ENCODE data around the gene RPTOR.
A peak's percentile ranks its signal among the peaks of the same experiment; 100 is the strongest.
"Not testable (repeated sequence)": the region's sequence is repeated elsewhere in the genome, so short reads cannot be mapped to it uniquely, and the experiment has no call there.

RPTOR gene

GRCh38 chr17:80544655-80545498 is at the start of gene RPTOR:
Gene RPTOR (plus strand): TSS chr17:80544838. CDS start chr17:80545630, 792 bp downstream.
- FAIRE-seq, result peak; percentile 43

- no peak for FAIRE-seq
Observed at GRCh38 chr17:80497726-80498241, 46.9 kb upstream of the RPTOR start.

GRCh38 chr17:80498242-80498919 is 46.3 kb upstream of the RPTOR start:
- peak; percentile 23 for FAIRE-seq

- no peak for FAIRE-seq
Observed at GRCh38 chr17:80498920-80499410, 45.7 kb upstream of the RPTOR start.

- no peak for FAIRE-seq
Observed at GRCh38 chr17:80499560-80499959, 45.1 kb upstream of the RPTOR start.

GRCh38 chr17:80499961-80500665 is 44.5 kb upstream of the RPTOR start:
- FAIRE-seq, result no peak

GRCh38 chr17:80501741-80502577 is 42.7 kb upstream of the RPTOR start:
- no peak for FAIRE-seq

- no peak for FAIRE-seq
Observed at GRCh38 chr17:80502578-80502877, 42.1 kb upstream of the RPTOR start.

GRCh38 chr17:80503031-80503430 is 41.6 kb upstream of the RPTOR start:
- no peak for FAIRE-seq

- FAIRE-seq, result no peak
Observed at GRCh38 chr17:80503921-80504320, 40.7 kb upstream of the RPTOR start.

GRCh38 chr17:80504686-80505413 is 39.8 kb upstream of the RPTOR start:
- FAIRE-seq, result no peak

GRCh38 chr17:80507177-80507576 is 37.5 kb upstream of the RPTOR start:
- FAIRE-seq, result not testable (repeated sequence)

- FAIRE-seq, result no peak
Observed at GRCh38 chr17:80507965-80508364, 36.7 kb upstream of the RPTOR start.

GRCh38 chr17:80509311-80509710 is 35.3 kb upstream of the RPTOR start:
- no peak for FAIRE-seq

- FAIRE-seq, result no peak
Observed at GRCh38 chr17:80510132-80510531, 34.5 kb upstream of the RPTOR start.

- no peak for FAIRE-seq
Observed at GRCh38 chr17:80510772-80511171, 33.9 kb upstream of the RPTOR start.

- FAIRE-seq, result no peak
Observed at GRCh38 chr17:80511222-80512180, 33.1 kb upstream of the RPTOR start.

GRCh38 chr17:80512233-80512632 is 32.4 kb upstream of the RPTOR start:
- no peak for FAIRE-seq

GRCh38 chr17:80513201-80513600 is 31.4 kb upstream of the RPTOR start:
- no peak for FAIRE-seq

GRCh38 chr17:80513892-80514291 is 30.7 kb upstream of the RPTOR start:
- no peak for FAIRE-seq

Data from endometrium (tissue), 2 donors.